GM12872 (cell line): Measurements from ENCODE around the gene HMX2.

ENCODE experiments used
- CTCF ChIP-seq: IDR thresholded peaks from 3 replicates; pipeline ENCODE4 v1.5.1; 2011; ENCODE audit warnings: low read depth, mild to moderate bottlenecking, low read length, moderate library complexity; ENCODE audit not compliant: insufficient read depth

HMX2 gene

GRCh38 chr10:123147635-123148413 is at the start of gene HMX2:
Gene HMX2, plus strand, starts transcription at chr10:123148136. Its CDS starts 243 bp downstream, at chr10:123148379.
- TF ChIP-seq CTCF = no peak

GRCh38 chr10:123100030-123100762 is 47.7 kb upstream of the HMX2 start:
- no peak for TF ChIP-seq CTCF

GRCh38 chr10:123101872-123102271 is 46.1 kb upstream of the HMX2 start:
- TF ChIP-seq CTCF = no peak

- TF ChIP-seq CTCF = no peak
Measured at GRCh38 chr10:123102673-123103072, 45.3 kb upstream of the HMX2 start.

GRCh38 chr10:123103944-123104343 is 44.0 kb upstream of the HMX2 start:
- no peak for TF ChIP-seq CTCF

- TF ChIP-seq CTCF = no peak
Measured at GRCh38 chr10:123109466-123109865, 38.5 kb upstream of the HMX2 start.

GRCh38 chr10:123117644-123118417 is 30.1 kb upstream of the HMX2 start:
- TF ChIP-seq CTCF = no peak
